Smooth muscle cell of the brain vasculature (primary cell): ENCODE results near the gene HYAL2.

Source experiments
- DNase-seq: peaks from one replicate; pipeline ENCODE4 v3.0.0-alpha.2; 2012; ENCODE audit warnings: low read depth, low spot score

HYAL2 gene, protein sequence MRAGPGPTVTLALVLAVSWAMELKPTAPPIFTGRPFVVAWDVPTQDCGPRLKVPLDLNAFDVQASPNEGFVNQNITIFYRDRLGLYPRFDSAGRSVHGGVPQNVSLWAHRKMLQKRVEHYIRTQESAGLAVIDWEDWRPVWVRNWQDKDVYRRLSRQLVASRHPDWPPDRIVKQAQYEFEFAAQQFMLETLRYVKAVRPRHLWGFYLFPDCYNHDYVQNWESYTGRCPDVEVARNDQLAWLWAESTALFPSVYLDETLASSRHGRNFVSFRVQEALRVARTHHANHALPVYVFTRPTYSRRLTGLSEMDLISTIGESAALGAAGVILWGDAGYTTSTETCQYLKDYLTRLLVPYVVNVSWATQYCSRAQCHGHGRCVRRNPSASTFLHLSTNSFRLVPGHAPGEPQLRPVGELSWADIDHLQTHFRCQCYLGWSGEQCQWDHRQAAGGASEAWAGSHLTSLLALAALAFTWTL

GRCh38 chr3:50322386-50323091, at the start of gene HYAL2:
TSS of gene HYAL2 (minus strand) at chr3:50322745. CDS start at chr3:50320489, 2,256 bp downstream.
- DNase-seq = no peak

DNA sequence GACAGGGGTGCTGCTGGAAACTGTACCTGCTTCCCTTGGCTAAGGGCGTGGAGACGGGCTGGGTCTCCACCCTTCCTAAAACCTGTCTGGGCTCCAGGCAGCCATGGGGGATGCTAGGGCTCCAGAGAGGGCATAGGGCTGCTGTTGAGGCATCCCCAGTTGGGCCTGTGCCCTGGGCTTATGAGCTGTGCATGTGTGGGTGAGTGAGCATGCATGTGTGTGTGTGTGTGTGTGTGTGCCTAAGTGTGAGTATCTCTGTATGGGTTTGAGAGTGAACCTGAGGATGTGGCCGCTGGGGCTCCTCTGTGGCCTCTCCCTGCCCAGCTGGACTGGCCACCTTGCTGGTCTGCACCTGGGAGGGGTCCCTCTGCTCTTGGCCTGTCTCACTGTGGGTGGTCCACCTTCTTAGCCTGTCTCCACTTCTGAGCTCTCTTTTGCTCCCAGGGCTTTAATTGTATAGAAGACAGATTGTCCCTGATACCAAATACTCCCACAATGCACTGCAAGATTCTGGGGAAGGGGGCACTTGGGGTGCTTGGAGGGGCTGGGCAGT, 48.7 kb upstream of the HYAL2 start:
- no peak for DNase-seq

DNA sequence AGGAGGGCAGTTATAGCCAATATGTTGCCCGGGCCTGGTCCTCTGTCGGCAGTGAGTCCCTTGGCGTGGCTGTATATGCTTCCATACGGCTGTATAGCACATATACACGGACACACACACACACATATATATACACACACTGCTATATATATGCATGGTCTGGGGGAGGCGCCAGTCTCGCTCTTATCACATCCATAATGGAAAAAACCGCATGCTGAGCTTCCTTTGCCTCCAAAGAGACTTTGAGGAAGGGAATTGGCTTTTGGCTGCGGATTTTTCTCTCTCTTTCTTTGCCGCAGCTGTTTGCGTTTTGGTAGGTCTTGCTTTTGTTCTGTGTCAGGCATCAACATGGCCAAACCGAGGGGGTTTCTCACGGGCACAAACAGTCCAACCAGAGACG, 48.0 kb upstream of the HYAL2 start:
- no peak for DNase-seq

- no peak for DNase-seq
Measured at GRCh38 chr3:50369012-50369670, 46.6 kb upstream of the HYAL2 start.

DNA sequence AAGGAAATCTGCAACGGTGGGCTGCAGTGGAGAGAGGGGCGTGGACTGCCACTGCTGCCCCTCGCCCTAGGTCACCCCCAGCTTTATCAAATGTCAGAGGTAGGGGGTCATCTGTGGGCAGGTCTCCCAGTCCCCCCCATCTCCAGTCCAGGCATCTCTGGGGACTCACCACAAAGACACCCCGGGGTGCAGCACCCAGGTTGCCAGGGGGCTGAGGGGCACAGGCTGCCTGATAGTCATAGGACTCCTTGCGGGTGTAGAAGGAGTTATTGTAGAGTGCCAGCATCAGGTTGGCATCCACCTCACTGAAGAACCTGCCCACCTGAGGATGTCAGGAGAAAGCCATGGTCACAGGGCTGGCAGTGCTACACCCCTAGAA, 43.3 kb upstream of the HYAL2 start:
- DNase-seq = no peak

- no peak for DNase-seq
Measured at GRCh38 chr3:50365080-50365841, 42.7 kb upstream of the HYAL2 start.

GRCh38 chr3:50364573-50365079, 42.1 kb upstream of the HYAL2 start:
- no peak for DNase-seq

- no peak for DNase-seq
Measured at GRCh38 chr3:50359760-50360110, 37.2 kb upstream of the HYAL2 start.

DNA sequence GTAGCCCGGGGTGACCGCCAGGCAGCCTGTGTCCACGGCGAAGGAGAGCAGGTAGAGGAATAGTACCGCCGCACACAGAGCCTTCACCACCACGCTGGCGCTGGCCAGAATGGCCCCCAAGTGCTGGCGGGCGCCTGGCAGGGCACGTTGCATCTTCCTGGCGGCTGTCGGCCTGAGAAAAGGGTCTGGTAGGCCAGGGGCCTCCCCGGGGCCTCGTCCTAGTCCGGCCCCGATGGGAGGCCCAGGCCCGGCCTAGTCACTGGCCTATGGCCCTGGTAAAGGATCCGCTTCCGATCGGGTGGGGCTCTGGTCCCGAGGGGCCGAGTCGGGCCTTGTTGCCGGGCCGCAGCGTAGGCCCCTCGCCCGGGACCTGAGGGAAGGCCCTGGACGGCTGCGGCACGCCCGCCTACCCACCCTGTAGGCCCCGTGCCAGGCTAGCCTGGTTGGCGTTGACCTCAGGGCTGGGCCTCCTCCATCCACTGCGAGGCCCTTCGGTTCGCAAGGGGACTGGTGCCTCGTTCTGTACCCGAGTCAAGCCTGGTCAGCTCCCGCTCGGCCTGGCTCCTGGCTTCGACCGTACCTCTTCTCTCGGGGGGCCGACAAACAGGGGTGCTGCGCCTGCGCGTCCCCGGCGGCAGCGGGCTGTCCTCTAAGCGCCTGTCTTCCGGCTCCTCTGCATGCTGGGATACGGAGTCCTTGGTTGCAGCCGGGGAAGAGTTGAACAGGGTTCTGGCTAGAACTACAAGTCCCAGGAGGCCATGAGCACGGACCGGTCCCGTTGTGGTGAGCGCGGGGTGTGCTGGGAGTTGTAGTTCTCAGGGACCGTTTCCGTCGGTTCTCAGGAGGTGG, 36.6 kb upstream of the HYAL2 start, which contains the start of gene TMEM115:
Gene TMEM115, minus strand, starts transcription at position 611 of the 849 bp plus-strand sequence. Its CDS starts 458 bp downstream, at position 153.
- peak; percentile 94 for DNase-seq

- no peak for DNase-seq
Measured at GRCh38 chr3:50358355-50358910, 35.9 kb upstream of the HYAL2 start.

DNA sequence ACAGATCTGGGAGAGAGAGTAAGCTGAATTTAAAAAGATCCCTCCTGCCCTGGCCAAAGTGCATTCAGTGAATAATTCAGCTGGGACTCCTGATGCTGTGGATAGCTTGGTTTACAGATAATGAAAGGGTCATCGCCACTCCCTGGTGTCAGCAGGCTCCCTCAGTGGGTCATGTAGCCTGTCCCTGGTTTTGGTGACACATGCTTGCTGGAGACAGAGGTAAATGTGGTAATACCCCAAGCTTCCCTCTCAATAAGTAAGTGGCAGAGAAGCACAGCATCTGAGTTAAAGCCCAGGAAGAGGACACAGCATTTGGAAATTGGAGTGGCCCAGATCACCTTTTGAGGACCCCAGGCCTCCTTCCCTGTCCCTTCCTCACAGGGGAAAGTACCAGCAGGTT, 34.9 kb upstream of the HYAL2 start:
- DNase-seq = no peak

GRCh38 chr3:50356553-50356952, 34.0 kb upstream of the HYAL2 start:
- DNase-seq = no peak

GRCh38 chr3:50355829-50356552, 33.4 kb upstream of the HYAL2 start:
- DNase-seq = no peak

- DNase-seq = no peak
Measured at GRCh38 chr3:50354850-50355249, 32.3 kb upstream of the HYAL2 start.

DNA sequence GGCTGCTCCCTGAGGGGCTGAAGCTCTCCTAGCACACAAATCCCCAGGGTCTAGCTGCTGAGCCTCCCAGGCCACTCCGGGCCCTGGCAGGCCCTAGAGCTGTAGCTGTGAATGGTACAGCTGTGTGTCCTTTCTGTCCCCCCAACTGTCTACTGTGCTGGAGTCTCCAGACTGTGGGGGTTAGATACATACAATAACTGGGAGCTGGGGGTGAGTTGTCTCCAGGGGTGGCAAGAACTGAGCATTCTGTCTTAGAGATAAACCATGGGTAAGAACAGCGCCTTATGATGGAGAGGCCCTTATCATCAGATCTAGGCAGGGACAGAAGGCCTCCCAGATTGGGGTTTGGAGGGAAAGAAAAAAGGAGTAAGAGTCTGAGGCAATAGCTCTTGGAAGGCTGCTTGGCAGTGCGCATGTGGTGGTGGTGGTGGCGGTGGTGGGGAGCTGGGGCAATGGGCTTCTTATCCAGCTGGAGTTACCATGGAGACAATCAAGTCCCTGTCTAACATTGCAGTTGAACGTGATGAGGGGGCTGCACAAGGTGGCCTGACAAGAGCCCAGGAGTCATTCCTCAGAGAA, 31.7 kb upstream of the HYAL2 start:
- no peak for DNase-seq

DNA sequence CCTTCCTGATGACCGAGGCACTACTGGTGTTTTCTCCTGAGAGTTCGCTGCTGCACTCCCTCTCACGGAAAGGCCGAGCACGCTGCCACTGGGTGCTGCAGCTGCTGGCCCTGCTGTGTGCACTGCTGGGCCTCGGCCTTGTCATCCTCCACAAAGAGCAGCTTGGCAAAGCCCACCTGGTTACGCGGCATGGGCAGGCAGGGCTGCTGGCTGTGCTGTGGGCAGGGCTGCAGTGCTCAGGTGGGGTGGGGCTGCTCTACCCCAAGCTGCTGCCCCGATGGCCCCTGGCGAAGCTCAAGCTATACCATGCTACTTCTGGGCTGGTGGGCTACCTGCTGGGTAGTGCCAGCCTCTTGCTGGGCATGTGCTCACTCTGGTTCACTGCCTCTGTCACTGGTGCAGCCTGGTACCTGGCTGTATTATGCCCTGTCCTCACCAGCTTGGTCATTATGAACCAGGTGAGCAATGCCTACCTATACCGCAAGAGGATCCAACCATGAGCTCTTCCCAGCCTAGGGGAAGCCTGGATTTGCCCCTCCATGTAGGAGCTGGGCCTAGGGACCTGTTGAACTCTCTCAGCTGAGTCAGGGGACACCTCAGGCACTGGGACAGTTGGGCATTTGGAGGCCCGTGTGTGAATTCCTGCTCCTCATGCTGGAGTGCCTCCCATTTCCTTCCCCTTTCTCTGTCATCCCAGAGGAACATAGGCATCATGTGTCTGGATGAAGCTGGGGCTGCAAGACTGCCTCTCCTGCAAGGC, 30.9 kb upstream of the HYAL2 start:
- DNase-seq = no peak

GRCh38 chr3:50352781-50353180, 30.2 kb upstream of the HYAL2 start:
- no peak for DNase-seq

DNA sequence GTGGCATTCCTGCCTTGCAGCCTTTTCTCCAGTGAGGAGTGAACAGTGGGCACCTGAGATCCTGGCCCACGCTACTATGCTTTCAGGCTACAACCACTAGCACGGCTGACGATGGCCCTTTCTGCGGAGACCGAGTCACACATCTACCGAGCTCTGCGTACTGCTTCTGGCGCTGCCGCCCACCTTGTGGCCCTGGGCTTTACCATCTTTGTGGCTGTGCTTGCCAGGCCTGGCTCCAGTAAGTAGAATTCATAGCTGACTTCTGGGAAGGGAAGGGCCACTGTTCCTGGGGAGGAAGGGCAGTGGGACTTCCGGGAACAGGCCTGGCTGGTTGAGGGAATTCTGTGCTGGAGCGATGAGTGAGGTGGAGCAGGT, 28.8 kb upstream of the HYAL2 start:
- DNase-seq = no peak
